ENCODE results near the gene PGM5. TPM values are rescaled to one million over a fixed set of nuclear protein-coding genes. Genes with fewer than 3 reads are reported as not detected.

The PGM5 gene
- total and polyA plus RNA-seq, 11 donors, result 41.4 to 228 (median 175) TPM

DNA sequence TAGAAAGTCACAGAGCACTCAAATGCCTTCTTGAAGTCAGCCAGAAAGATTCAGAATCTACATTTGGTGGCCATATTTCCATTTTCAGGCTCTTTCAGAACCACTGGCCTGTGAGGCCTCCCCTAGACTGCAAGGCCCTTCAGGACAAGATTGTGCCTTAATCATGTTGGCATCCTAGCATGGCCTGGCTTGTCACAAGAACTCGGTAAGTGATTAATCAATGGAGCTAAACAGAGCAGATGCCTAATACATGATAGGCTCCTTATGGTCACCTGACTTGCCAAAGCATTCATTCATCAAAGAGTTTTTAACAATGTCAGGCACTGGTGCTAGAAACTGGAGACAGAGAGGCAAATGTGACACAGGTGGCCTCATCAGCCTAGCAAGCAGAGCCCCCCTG is 70.3 kb downstream of the PGM5 start:
- Histone ChIP-seq H3K36me3 (peaks cover 0 to 39% (median 0%) of the 10 kb centered on the region in 9 donors), H3K4me1 (peaks cover 0 to 29% (median 9%) of the 10 kb centered on the region in 12 donors), H3K9me3 (peaks cover 0 to 4% (median 0%) of the 10 kb centered on the region in 12 donors), H3K27me3 (no peaks in the 10 kb centered on the region), H3K27ac (peak overlapping the region in 2 of 12 donors; percentile 17 to 66), H3K4me3 (no peak overlapping the region)
- 27 to 58% (median 41%) methylated on average over 1 of the region's 1 CpG for WGBS, 4 donors
- TF ChIP-seq POLR2A (IDR thresholded peaks at IDR 0.05) (no peak), CTCF (IDR thresholded peaks at IDR 0.05) (no peak)
- ATAC-seq (peak in 3 of 4 donors; percentile 12 to 61 (median 44)), DNase-seq (no peak)
- intact Hi-C loops (cut with DNase I), result loop anchor here in 1 of 10 donors (10.0 kb wide), 1 partner anchor 138 kb away; no protein-coding TSS in a partner anchor

DNA sequence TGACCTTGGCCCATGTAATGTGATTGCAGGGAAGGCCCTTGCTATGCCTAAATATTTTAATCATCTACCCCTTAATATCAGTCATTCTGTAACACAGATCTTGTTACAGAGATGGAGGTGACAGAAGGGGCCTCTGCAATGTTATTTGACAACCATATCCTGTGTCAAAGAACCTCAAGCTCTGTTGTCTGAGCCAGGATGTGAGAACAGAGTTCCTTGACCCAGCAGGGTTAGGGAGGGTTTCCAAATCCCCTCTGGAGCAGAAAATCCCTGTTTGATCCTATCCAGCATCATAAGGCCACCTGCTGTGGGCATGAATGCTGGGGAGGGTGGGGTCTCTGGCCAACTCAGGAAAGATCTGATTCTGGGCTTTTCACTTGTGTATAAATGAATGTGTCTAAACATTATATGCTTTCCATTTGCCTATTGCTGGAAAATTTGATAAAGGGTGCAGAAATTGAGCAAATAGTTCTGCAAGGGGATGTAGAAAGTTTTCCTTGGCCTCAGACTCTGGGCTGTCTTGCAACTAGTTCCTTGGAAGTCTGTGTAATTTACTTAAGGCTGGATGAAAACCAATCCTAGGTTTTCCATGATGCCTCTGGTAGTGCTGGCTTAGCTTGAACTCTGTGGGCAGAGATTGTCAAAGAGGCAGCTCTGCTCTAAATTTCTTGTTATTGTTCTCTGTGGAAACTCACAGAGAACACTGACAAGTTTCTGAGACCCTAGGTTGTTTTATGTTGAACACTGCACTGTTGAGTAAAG is 71.0 kb downstream of the PGM5 start:
- H3K4me1 ChIP-seq, result peaks cover 0 to 29% (median 9%) of the 10 kb centered on the region in 12 donors
- H3K9me3 ChIP-seq, result peaks cover 0 to 4% (median 0%) of the 10 kb centered on the region in 12 donors
- no peak overlapping the region for H3K4me3 ChIP-seq
- TF ChIP-seq POLR2A (IDR thresholded peaks at IDR 0.05) (no peak), CTCF (IDR thresholded peaks at IDR 0.05) (no peak)
- peak overlapping the region in 2 of 12 donors; percentile 17 to 66 for H3K27ac ChIP-seq
- H3K36me3 ChIP-seq, result peaks cover 0 to 37% (median 0%) of the 10 kb centered on the region in 9 donors
- peak in 3 of 4 donors; percentile 30 to 67 (median 43) for ATAC-seq
- H3K27me3 ChIP-seq, result no peaks in the 10 kb centered on the region
- DNase-seq, result no peak
- intact Hi-C loops (cut with DNase I), result loop anchor here in 1 of 10 donors (10.0 kb wide), 1 partner anchor 137 kb away; no protein-coding TSS in a partner anchor

DNA sequence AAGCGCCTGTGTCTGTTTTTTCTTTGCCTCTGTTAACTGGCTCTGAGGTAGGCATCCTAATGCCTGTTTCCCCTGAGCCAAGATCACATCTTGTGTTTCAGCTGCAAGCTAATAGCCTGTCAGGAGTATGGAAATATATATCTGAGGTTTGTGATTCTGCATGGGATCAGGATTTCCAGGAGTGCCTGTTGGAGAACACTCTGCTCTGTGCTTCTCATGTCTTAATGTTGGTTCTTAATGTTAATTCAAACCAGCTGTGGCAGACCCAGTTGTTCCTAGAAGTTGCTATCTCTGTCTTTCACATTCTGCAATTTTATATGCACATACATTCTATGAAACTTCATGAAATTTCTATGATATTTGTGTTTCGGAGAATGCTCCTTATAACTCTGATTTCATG is 72.1 kb downstream of the PGM5 start:
- peaks cover 0 to 29% (median 9%) of the 10 kb centered on the region in 12 donors for H3K4me1 ChIP-seq
- intact Hi-C loops (cut with DNase I), result loop anchor here in 1 of 10 donors (10.0 kb wide), 1 partner anchor 136 kb away; no protein-coding TSS in a partner anchor

More for the DNA sequence above, 72.1 kb downstream of the PGM5 start:
- TF ChIP-seq POLR2A (IDR thresholded peaks at IDR 0.05), result no peak
- TF ChIP-seq CTCF (IDR thresholded peaks at IDR 0.05), result no peak
- H3K4me3 ChIP-seq, result no peak overlapping the region
- H3K27me3 ChIP-seq, result no peaks in the 10 kb centered on the region
- no peaks in the 10 kb centered on the region for H3K9me3 ChIP-seq
- DNase-seq (no peak), ATAC-seq (no peak)
- 46 to 96% (median 69%) methylated on average over 2 of the region's 2 CpGs for WGBS, 4 donors
- peak overlapping the region in 1 of 12 donors; percentile 66 for H3K27ac ChIP-seq
- H3K36me3 ChIP-seq, result peaks cover 0 to 30% (median 0%) of the 10 kb centered on the region in 9 donors
